ENCODE results near the gene ATG5.

Gene ATG5

DNA sequence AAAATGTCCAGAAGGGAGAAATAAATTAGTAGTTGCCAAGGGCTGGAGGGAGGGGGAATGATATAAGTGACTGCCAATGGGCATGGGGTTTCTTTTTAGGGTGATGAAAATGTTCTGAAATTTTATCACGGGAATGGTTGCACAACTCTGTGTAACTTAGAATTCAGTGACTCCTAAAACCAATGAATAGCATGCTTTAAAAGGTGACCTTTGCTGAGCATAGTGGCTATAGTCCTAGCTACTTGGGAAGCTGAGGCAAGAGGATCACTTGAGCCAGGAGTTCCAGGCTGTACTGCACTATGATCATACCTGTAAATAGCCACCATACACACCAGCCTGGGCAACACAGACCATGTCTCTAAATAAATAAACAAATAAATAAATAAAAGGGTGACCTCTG, 109.0 kb downstream of the ATG5 start:
- DNase-seq, result no peak

DNA sequence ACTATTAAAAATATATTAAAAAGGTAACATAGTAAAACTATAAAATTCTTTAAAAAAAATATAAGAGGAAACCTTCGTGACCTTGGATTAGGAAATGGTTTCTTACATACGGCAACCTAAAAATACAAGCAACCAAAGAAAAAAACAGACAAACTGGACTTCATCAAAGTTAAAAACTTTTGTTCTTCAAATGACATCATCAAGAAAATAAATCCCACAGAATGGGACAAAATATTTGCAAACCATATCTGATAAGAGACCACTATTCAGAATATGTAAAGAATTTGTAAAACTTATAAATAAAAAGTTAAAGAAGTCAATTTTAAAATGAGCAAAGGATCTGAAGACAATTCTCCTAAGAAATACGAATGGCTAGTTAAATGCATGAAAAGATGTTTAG, 110.0 kb downstream of the ATG5 start:
- no peak for DNase-seq

GRCh38 chr6:106214531-106214930, 111.0 kb downstream of the ATG5 start:
- DNase-seq, result no peak

GRCh38 chr6:106213660-106214289, 111.8 kb downstream of the ATG5 start:
- DNase-seq, result no peak

DNA sequence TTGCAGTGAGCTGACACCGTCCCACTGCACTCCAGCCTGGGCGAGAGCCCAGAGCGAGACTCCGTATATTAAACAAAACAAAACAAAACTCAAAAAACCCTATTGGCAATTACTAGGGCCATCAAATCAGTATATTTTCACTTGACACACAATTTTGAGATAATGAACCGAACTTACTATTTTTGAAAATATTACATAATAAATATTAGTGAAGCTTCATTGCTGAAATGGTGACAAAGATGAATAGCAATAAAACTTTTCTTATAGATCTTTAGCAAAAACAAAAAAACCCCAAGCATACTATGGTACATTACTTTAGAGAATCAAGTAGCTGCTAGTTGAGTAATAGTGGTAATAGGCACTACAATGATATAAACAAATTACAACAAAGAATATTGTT, 113.0 kb downstream of the ATG5 start:
- no peak for DNase-seq

GRCh38 chr6:106206905-106207304, 118.7 kb downstream of the ATG5 start:
- DNase-seq, result no peak

DNA sequence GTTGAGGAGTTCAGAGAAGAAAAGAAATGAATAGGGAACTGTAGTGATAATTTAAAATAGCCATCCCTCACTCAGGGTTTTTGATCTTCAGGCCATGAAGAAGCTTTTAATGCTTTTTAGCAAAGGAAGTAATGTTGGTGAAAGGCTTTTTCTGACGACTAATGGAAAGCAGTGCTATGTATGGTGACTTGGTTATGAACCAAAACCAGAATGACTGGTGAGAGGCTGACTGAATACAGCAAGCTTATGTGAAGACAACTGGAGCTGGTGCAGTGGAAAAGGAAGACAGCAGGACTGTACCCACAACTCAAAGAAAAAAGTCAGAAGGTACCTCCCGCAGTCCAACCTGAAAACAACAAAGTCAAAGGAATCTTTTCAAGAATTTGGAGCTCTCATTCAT, 120.6 kb downstream of the ATG5 start:
- DNase-seq, result no peak

GRCh38 chr6:106199998-106200397, 125.6 kb downstream of the ATG5 start:
- no peak for DNase-seq

DNA sequence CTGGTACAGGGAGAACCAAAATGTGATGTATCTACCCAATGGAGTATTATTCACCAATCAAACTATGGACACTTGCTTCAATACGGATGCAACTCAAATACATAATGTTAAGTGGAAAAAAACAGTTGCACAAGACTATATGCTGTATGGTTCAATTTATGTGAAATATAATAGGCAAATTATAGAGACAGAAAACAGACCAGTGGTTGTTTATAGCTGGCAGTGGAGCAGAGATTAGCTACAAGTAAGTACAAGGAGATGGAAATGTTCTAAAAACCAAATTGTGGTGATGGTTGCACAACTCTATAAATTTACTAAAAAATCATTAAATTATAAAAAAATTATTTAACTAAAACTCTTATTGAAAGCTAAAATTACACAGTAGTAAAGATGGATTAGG, 126.2 kb downstream of the ATG5 start:
- no peak for DNase-seq

GRCh38 chr6:106197441-106197840, 128.1 kb downstream of the ATG5 start:
- DNase-seq, result no peak

DNA sequence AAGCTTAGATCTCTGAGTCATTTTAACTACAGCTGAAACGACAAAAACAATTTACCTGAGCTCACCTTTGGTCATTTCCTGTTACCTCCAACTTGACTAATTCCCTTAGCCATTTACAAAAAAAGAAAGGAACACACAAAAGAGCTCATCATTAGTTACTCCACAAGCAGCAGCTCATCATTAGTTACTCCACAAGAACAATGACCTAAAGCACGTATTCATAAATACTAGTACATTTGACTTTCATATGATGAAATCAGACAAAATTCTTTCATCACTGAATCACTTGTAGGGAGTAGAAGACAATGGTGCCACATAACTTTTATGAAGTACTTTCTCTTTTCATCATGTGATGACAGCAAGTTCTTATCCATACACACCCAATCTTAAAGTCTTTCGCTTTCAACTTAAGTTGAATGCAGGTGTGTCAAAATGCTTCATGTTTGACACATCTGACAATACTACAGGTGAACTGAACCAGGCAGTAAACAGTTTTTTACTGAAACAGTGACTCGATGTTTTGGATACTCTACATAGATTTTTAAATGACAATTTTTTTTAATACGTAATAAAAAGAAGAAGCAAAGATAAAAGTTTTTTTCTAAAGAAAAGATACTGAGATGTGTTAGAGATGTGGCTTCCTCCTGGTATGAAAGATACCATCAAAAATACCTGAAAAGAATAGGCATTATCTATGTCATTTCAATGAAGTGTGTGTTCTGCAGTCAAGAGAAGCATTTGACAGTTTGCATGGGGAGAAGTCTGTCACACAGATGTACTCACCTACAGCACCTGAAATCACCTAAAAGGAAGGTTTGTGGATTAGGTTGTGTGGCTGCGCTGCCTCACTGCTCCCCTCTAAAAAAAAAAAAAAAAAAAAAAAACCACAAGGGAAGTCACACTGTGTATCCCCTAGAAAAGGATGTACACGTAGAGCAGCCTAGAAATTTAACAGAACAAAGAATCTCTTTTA, 130.3 kb downstream of the ATG5 start:
- no peak for DNase-seq

GRCh38 chr6:106192824-106193223, 132.7 kb downstream of the ATG5 start:
- no peak for DNase-seq

DNA sequence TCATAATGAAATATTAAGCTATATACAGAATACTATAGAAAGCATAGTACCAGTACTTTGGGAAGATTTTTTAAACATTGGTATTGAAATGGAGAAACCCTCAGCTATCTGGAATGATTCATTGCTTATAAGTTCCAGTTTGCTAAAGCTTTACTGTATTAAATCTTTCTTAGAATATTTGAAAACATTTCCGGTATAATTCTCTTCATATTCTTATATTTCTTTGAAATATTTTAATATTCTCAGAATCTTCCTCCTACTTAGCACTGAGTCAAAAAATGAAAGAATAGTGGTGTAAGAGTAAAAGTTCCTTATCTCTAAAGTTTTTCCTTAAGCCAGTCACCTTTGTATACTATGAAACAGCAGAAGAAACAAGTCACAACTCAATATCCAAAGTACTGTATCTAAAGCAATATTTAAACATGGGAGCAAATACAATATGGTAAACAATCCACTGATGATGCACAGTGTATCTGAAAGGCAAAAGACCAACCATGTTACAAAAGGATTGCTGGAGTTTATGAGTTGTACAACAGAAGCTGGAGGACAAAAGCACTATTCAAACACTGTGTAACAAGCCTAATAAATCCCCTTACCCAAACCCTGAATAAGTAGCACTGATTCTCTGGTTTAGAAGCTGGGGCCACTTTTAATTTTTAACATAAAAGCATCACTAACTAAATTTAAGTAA, 137.3 kb downstream of the ATG5 start:
- no peak for DNase-seq

DNA sequence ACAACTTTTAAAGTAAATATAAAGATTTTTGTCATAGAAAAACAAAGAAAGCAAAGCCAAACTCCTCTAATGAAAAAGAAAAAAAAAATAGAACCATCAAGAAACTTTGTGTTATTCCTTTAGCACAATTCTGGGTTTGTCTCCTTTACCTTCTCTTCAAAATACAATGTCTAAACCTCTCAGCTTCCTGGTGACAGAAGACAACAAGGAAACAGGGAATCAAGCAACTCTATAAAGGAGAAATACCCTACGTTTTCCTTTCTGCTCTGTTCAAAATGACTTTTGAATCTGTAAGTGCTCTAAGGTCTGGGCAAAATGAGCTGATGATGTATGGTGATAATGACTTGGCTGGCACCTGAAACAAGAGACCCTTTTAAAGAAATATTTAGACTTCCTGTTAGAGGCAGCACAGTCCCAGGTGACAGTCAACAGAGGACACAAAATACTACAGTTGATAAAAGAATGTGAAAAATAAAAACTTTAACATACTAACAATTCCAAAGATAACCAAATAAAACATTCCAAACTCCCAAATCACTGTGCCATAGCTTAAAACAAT, 138.1 kb downstream of the ATG5 start:
- DNase-seq, result no peak

GRCh38 chr6:106186714-106187113, 138.8 kb downstream of the ATG5 start:
- no peak for DNase-seq

DNA sequence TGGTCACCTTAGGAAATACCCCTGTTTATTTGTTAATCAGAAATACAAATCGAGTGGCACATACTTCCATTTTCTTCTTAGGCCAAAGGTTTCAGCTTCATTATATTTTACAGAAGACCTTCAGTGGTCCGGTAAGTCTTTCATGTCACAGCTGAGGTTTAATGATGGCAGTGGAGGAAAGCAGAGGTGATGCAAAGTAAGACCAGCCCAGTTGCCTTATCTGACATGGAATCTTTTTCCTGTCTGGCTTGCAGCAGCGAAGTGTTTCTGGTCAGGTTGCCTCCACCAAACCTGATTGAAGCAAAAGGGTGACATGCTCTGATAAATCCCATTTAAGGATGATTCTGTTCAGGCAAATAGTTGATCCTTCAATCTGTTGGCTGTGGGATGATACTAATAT, 139.4 kb downstream of the ATG5 start:
- DNase-seq, result no peak

GRCh38 chr6:106185615-106186014, 139.9 kb downstream of the ATG5 start:
- DNase-seq, result no peak

- no peak for DNase-seq
Measured at GRCh38 chr6:106184629-106185028, 140.9 kb downstream of the ATG5 start.

- DNase-seq, result no peak
Measured at GRCh38 chr6:106183430-106183829, 142.1 kb downstream of the ATG5 start.

- no peak for DNase-seq
Measured at GRCh38 chr6:106182455-106182854, 143.1 kb downstream of the ATG5 start.

DNA sequence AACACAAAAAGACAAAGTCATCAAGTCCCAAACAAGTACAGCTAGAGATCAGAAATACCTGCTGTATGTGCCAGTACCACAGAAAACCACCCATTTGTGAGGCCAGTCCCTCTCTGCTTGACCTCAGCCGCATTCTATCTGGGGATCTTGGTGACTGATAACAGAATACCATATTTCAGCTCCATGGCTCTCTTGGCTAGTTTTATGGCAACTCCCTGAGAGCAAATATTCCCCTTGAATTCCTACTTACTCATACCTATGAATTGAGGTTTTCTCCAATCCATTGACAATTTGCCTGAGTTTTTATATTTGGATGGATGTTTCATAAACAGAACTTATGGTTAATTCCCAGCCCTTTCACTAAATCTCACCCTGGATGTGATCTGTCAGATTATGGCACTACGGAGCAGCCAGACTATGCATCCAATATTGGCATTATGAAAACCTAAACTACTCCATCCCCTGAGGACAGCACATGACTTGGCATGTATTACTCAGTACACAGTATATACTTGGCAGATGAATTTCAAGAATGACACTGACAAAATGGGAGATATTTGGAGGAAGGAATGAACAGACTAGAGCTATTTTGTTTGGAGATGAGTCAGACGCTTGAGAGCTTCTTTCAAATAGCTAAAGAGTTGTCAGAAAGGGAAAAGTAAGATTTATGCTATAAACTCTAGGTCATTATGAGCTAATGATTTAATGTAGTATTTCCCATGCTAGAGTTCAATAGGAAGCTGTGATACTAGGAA, 143.7 kb downstream of the ATG5 start:
- no peak for DNase-seq

GRCh38 chr6:106180208-106180607, 145.4 kb downstream of the ATG5 start:
- no peak for DNase-seq

- DNase-seq, result no peak
Measured at GRCh38 chr6:106178900-106179299, 146.7 kb downstream of the ATG5 start.
